ENCODE data around the gene ASB3. TPM values are rescaled to one million over a fixed set of nuclear protein-coding genes. Genes with fewer than 3 reads are reported as not detected.

ASB3 gene
- total and polyA plus RNA-seq, 12 donors: 10.1 to 51.3 (median 21.4) TPM

DNA sequence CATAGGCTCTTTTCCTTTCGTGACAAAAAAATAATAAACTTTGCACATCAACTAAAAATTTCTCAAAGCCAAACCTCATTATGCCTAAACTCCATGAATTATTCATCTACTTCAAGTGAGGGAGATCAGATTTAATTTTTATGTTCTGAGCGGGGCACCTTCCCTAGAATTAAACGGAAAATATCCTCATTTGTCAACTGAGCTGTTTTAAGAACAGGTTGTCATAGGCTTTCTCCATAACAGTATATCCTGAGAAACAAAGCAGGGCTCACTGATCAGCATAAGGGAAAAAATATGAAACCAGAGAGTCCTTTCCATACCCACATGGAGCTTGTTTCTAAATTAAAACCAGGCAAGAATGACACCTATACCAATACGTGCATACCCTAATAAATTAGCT lies 150.6 kb downstream of the ASB3 start:
- Histone ChIP-seq H3K9me3 (replicated peaks in 1 of 3) (no peaks in the 10 kb centered on the region), H3K27me3 (no peaks in the 10 kb centered on the region), H3K27ac (no peak overlapping the region), H3K4me3 (no peak overlapping the region), H3K36me3 (replicated peaks in 1 of 2) (no peaks in the 10 kb centered on the region), H3K4me1 (replicated peaks in 1 of 2) (no peaks in the 10 kb centered on the region)
- intact Hi-C loops (cut with DNase I): no loop called here
- 80 to 90% (median 88%) methylated on average over 4 of the region's 4 CpGs for WGBS, 4 donors
- no peak for DNase-seq
- TF ChIP-seq, protein P1, sequence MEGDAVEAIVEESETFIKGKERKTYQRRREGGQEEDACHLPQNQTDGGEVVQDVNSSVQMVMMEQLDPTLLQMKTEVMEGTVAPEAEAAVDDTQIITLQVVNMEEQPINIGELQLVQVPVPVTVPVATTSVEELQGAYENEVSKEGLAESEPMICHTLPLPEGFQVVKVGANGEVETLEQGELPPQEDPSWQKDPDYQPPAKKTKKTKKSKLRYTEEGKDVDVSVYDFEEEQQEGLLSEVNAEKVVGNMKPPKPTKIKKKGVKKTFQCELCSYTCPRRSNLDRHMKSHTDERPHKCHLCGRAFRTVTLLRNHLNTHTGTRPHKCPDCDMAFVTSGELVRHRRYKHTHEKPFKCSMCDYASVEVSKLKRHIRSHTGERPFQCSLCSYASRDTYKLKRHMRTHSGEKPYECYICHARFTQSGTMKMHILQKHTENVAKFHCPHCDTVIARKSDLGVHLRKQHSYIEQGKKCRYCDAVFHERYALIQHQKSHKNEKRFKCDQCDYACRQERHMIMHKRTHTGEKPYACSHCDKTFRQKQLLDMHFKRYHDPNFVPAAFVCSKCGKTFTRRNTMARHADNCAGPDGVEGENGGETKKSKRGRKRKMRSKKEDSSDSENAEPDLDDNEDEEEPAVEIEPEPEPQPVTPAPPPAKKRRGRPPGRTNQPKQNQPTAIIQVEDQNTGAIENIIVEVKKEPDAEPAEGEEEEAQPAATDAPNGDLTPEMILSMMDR (IDR thresholded peaks at IDR 0.05): no peak
- no peak for TF ChIP-seq POLR2A (IDR thresholded peaks at IDR 0.05)

DNA sequence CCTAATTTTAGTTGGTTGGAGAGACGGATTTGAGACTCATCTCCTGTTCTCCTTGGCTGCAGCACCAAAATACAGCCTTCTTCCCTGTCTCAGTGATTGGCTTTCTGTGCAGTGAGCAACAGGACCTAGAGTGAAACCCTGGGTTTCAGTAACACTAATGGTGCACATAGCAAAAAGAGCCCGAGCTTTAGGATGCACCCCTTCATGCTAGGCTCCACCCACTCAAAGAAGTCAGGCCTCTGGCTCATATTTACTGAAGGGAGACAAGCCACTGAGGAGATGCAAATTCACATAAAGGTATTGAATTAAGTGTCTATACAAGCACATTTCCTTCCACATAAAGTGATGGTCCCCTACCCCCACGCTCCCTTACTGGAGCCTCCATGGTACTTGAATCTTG lies 151.1 kb downstream of the ASB3 start:
- no peak overlapping the region for H3K27ac ChIP-seq
- H3K4me3 ChIP-seq: no peak overlapping the region
- H3K27me3 ChIP-seq: no peaks in the 10 kb centered on the region
- WGBS, 4 donors: 76 to 91% (median 85%) methylated on average over 3 of the region's 3 CpGs
- intact Hi-C loops (cut with DNase I): no loop called here
- H3K36me3 ChIP-seq (replicated peaks in 1 of 2): no peaks in the 10 kb centered on the region
- H3K9me3 ChIP-seq (replicated peaks in 1 of 3): no peaks in the 10 kb centered on the region
- H3K4me1 ChIP-seq (replicated peaks in 1 of 2): no peaks in the 10 kb centered on the region
- no peak for DNase-seq
- TF ChIP-seq, protein P1 (IDR thresholded peaks at IDR 0.05): no peak
- TF ChIP-seq POLR2A (IDR thresholded peaks at IDR 0.05): no peak

DNA sequence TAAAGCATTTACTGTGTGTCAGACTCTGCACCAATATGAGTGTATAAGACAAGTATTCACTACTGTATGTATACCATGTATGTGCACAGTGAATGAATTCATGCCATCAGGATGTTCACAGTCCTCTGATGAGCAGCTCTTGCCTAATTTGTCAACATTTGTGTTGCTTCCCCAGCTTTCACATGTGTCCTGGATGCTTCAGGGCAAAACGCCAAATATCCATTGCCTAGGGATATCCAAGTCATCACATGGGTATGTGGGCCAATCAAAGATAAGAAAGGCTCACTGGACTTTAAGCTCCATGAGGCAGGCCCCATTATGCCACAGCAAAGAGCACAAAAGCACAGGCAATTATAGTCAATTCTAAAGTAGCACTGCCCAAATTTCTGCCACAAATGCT lies 153.3 kb downstream of the ASB3 start:
- DNase-seq: no peak
- Histone ChIP-seq H3K27me3 (no peaks in the 10 kb centered on the region), H3K4me1 (replicated peaks in 1 of 2) (no peaks in the 10 kb centered on the region), H3K27ac (no peak overlapping the region), H3K4me3 (no peak overlapping the region), H3K36me3 (replicated peaks in 1 of 2) (no peaks in the 10 kb centered on the region), H3K9me3 (replicated peaks in 1 of 3) (no peaks in the 10 kb centered on the region)
- intact Hi-C loops (cut with DNase I): no loop called here
- WGBS, 4 donors: 67 to 77% (median 73%) methylated on average over 1 of the region's 1 CpG
- TF ChIP-seq POLR2A (IDR thresholded peaks at IDR 0.05): no peak
- TF ChIP-seq, protein P1 (IDR thresholded peaks at IDR 0.05): no peak

DNA sequence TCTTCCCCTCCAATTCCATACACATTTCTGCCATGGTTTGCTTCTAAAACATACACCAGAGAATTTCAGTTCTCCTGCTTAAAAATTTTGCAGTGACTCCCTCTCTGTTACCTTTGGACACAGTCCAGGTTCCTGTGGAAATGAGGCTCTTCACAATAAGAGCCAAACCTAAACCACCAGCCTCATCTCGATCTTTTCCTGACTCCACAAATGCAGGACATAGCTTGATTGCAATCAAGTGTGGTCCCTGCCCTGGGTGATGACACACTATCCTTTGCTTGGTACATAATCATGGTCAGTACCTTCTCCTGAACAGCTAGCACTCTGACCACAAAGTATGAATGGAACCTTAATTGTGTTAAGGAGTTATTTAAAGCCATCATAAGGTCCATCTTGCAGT lies 154.0 kb downstream of the ASB3 start:
- no peak for DNase-seq
- Histone ChIP-seq H3K36me3 (replicated peaks in 1 of 2) (no peaks in the 10 kb centered on the region), H3K4me3 (no peak overlapping the region), H3K4me1 (replicated peaks in 1 of 2) (no peaks in the 10 kb centered on the region), H3K27ac (no peak overlapping the region), H3K27me3 (no peaks in the 10 kb centered on the region), H3K9me3 (replicated peaks in 1 of 3) (no peaks in the 10 kb centered on the region)
- TF ChIP-seq POLR2A (IDR thresholded peaks at IDR 0.05): no peak
- TF ChIP-seq, protein P1 (IDR thresholded peaks at IDR 0.05): no peak
- WGBS, 4 donors: 44 to 85% (median 68%) methylated on average over 1 of the region's 1 CpG
- intact Hi-C loops (cut with DNase I): no loop called here

Measured in adrenal gland (tissue), 12 donors.